ENCODE measurements around the gene TDRD6.
"Not testable (repeated sequence)": the region's sequence is repeated elsewhere in the genome, so short reads cannot be mapped to it uniquely, and the experiment has no call there.

TDRD6 gene

DNA sequence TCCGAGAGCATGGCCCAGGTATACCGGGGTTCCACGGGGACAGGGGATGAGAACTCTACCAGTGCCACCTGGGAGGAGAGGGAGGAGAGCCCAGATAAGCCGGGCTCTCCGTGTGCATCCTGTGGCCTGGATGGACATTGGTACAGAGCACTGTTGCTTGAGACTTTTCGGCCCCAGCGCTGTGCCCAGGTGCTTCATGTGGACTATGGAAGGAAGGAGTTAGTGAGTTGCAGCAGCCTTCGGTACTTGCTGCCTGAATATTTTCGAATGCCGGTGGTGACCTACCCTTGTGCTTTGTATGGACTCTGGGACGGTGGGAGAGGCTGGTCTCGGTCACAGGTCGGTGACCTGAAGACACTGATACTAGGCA, 1.3 kb downstream of the TDRD6 start:
- DNase-seq, result no peak

DNA sequence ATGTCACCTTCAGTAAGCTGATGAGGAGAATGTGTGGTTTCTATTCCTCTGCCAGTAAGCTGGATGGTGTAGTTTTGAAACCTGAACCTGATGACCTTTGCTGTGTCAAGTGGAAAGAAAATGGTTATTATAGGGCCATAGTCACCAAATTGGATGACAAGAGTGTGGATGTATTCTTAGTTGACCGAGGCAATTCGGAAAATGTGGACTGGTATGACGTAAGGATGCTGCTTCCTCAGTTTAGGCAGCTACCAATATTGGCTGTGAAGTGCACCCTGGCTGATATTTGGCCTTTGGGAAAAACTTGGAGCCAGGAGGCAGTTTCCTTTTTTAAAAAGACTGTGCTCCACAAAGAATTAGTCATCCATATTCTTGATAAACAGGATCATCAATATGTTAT, 2.0 kb downstream of the TDRD6 start:
- no peak for DNase-seq

GRCh38 chr6:46690141-46690755, 2.6 kb downstream of the TDRD6 start:
- no peak for DNase-seq

- DNase-seq, result no peak
Measured at GRCh38 chr6:46690911-46691451, 3.3 kb downstream of the TDRD6 start.

DNA sequence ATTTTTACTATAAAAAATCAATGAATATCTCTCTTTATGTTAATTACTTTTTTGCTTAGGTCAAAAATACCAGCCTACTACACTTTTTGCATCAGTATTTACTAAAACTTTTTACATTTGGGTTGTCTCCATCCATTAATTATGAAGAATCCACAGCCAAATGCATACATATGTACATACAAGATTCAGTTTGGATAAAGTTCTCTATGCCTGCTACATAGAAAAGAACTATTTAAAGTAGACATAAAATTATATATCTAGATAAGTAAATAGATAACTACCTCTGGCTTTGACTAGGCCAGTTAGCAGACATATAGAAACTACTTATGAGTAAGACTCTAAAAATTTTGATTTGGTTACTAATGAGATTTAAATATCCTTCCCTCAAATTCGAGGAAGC, 12.3 kb downstream of the TDRD6 start:
- DNase-seq, result no peak

DNA sequence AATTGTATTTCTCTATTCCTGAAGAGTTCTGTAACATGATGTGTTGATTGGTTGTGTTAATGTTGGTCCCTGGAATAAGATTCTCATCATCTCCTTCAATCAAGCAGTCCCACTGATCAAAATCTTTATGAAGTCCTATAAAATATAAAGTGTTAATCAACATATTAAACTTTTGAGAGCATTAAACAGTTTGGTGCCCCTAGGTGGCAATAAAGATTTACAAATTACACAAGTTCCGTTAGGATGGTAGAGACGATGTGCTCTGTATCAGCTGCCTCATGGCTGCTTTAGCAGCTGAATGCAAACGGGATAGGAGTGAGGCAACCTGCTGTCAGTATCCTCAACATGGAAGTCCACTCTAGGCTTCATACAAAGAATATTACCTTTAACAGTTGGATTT, 16.9 kb downstream of the TDRD6 start:
- no peak for DNase-seq

- no peak for DNase-seq
Measured at GRCh38 chr6:46706464-46706863, 18.8 kb downstream of the TDRD6 start.

DNA sequence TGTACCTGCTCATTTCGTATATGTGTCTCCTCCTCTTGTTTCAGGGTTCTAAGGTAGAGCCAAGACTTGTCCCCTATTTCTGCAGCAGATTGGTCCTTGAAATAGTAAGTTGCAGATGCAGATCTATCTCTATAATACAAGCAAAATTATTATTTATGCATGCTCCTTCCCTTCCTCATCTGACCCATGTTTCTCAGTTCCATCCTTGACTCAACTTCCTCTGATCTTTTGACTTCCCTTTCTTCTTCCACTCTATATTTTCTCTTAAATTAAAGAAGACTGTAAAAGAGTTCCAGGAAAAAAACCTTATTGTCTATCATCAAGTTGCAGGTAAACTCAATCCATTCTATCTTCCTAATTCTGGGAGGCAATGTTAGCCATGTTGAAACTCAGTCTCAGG, 23.8 kb downstream of the TDRD6 start:
- DNase-seq, result no peak

DNA sequence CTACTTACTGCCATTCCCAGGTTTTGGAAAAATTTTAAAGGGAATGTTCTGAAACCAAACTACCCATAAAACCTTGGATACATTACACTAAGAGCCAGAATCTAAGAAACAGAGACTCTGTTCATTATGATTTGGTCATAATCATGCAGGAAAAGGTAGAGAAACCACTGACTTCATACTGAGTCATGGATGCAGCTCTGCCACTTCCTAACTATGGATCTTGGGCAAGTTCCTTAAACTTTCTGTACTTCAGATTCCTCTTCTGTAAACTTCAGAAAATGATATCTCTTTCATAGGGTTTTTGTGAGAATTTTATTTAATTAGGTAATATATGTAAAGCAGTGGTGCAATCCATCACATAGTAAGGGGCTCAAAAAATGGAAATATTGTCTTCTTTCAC, 27.5 kb downstream of the TDRD6 start:
- no peak for DNase-seq

DNA sequence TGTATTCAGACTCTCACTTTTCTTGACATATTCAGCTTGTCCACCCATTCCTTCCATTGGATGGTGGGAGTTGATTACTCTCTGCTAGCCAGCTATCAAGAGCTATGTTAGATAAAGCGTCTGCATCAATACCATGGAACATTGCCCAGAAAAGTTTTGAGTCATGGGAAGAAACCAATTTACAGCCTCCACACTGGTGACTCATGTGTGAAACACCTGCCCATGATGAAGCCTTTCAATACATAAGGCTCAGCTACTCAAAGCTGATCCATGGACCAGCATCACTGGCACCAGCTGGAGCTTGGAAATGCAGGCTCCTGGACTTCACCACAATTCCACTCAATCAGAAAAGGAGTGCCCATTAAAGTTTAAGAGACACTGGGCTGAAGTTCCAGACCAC, 31.4 kb downstream of the TDRD6 start:
- no peak for DNase-seq

DNA sequence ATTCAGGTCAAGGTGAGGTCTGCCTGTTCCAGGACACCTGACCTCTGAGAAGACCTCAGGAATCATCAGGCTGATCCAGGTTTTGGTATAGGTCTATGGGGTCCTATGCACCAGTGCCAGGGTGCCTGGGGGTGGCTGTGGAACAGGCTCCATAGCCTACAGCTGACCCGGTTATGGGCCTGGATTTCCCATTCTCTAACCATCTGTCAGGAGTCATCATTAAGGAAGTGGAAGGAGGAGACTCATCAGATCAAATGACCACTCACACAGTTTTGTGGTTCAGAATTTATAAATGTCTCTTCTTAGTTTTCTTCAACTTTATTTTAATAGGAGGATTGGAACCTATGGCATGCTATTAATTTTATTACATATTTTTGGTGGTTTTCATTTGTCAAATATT, 32.7 kb downstream of the TDRD6 start:
- DNase-seq, result no peak

DNA sequence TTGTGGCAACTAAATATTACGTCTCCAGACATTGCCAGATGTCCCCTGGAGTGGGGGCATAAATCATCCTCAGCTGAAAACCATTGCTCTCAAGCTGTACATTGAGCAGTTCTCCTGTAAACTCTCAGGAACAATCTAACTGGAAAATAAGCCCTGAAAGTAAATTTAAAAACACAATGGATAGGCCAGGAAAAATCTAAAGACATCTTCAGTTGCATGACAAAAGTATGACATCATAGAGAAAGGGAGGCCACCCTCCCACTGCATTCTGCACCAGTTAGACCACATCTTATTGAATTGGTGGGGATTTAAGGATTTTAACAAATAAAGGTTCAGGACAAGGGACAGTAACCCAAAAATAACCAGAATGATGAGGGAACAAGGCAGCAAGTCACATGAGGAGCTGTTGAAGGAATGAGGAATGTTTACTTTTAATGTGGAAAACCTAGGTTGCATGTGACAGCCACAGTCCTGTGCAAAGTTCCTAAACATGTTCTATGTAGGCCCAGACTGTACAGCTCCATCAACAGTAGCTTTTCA, 42.2 kb downstream of the TDRD6 start:
- no peak for DNase-seq

- no peak for DNase-seq
Measured at GRCh38 chr6:46730921-46731461, 43.3 kb downstream of the TDRD6 start.

DNA sequence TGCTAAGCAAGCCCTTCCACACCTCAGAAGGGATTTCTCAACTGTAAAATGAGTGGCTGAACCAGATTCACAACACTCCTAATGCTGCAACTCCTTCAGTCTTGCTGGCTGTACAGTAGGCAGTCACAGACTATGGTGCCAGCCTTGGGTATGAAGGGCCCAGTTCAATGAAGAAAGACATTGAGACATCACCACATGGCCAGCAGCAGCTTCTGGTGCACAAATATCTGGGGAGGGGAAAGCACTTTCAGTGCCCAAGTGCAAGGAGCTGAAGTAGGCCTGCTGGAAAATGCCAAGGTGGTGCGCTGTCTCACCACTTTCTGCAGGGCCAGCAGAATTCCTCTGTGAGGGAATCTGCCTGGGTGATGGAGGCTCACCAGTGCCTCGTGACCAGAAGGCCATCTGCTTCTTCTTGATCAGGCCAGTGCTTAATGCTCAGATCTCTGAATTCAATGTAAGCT, 45.7 kb downstream of the TDRD6 start:
- DNase-seq, result no peak

GRCh38 chr6:46734867-46735719, 47.4 kb downstream of the TDRD6 start, which contains the start of gene PLA2G7:
TSS of gene PLA2G7 (minus strand) at chr6:46735375. CDS start at chr6:46722891, 12,484 bp downstream.
- DNase-seq, result no peak

DNA sequence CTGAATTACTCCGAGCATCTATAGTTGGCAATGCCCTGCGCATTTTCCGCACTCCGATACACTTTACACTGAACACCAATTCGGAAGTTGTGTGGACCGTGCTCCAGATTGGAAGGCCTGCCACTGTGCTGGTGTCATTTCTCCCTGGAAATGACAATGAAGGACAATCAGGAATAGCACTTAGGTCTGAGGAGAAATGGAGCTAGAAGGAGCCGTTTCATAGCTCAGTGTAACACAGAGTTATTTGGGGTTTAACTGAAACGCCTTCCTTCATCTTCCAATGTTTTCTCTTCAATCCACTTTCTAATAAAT, 48.0 kb downstream of the TDRD6 start:
- DNase-seq, result no peak

GRCh38 chr6:46736906-46737305, 49.2 kb downstream of the TDRD6 start:
- no peak for DNase-seq

GRCh38 chr6:46741482-46741881, 53.8 kb downstream of the TDRD6 start:
- no peak for DNase-seq

DNA sequence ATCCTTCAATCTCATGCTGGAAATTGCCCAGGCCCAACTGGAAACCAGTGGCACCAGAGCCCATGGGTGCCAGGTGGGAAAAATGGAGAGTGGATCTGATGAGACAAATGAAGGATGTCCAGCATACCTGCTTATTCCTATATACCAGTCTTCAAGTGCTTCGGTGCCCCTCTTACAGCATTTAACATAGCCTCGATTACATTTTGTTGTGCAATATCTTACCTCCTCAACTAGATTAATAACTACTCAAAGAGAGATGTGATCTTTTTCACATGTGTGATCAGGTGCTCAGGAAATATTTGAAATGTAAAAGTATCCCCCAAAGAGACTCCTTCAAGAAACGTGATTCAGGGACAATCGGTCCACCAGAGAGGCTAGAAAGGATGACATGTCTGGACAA, 54.2 kb downstream of the TDRD6 start:
- no peak for DNase-seq

- no peak for DNase-seq
Measured at GRCh38 chr6:46743425-46744158, 55.9 kb downstream of the TDRD6 start.

DNA sequence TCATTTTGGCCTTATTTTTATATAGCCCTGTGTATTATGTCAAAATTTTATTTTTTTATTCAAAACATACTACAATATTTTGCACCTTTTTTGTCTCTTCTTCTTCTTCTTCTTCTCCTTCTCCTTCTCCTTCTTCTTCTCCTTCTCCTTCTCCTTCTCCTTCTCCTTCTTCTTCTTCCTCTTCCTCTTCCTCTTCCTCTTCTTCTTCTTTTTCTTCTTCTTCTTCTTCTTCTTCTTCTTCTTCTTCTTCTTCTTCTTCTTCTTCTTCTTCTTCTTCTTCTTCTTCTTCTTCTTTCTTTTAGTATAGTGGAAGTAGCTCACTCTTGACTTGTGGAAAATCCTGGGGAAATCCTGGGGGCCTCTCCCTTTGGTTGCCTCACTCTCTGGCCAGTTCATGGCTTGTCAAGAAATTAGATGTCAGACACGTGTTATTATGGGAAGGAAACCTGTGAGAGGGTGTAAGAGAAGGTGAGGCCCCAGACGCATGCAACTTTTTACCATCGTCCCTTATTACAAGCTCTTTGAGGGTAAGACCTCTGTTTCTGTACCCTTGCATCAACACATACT, 56.6 kb downstream of the TDRD6 start:
- not testable (repeated sequence) for DNase-seq

GRCh38 chr6:46745973-46746372, 58.3 kb downstream of the TDRD6 start:
- no peak for DNase-seq

DNA sequence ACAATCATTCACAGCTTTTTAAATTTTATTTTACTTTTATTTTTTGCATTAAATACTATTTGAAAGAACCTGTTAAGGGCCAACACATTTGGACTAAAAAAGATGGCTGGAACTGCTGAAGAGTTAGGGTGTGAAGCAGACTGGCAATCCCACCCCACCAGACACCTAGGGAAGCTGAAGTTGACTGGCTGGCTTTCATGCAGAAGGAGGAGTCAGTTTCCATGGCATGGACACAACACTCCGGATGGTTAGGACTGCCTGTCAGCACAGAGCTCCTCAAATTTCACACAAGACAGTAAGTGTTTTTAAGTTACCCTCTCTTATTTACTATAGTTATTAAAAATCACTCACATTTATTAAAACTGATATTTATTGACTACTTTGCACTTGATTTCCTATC, 59.0 kb downstream of the TDRD6 start, which contains the start of gene ANKRD66:
Gene ANKRD66, plus strand, starts transcription at position 238 of the 400 bp plus-strand sequence. CDS start 5,016 bp downstream, outside the sequence.
- DNase-seq, result no peak

All from activated CD4-positive, alpha-beta T cell treated with anti-CD3 and anti-CD28 coated beads, Interleukin-2, amount 50 U/mL, for 48 hours (primary cell).